Astrocyte (in vitro differentiated cells and primary cell): ENCODE measurements around the gene RPL27A. TPM values are rescaled to one million over a fixed set of nuclear protein-coding genes. Genes with fewer than 3 reads are reported as not detected.
A peak's percentile ranks its signal among the peaks of the same experiment; 100 is the strongest.

Source experiments
- DNase-seq: peaks from one replicate; pipeline ENCODE4 v3.0.0-alpha.2; 2010; ENCODE audit warnings: low read depth
- FAIRE-seq: peaks from 2 replicates; lab custom pipeline; 2011; peaks lifted over from hg19 to GRCh38; lab: Jason Lieb, UNC
- H2AFZ ChIP-seq: 2 replicates; pipeline ENCODE4 v1.6.0; 2012; ENCODE audit warnings: low read depth, low read length, inconsistent platforms
- H3K27ac ChIP-seq: 2 replicates; pipeline ENCODE4 v1.5.1; 2011; ENCODE audit warnings: low read depth, low read length, inconsistent platforms
- H3K27me3 ChIP-seq: 2 replicates; pipeline ENCODE4 v1.6.0; 2011; ENCODE audit warnings: low read length, inconsistent platforms; ENCODE audit not compliant: insufficient read depth
- H3K36me3 ChIP-seq: 2 replicates; pipeline ENCODE4 v1.5.1; 2011; ENCODE audit warnings: low read length, inconsistent platforms; ENCODE audit not compliant: insufficient read depth
- H3K4me1 ChIP-seq: 2 replicates; pipeline ENCODE4 v1.5.1; 2011; ENCODE audit warnings: low read length, inconsistent platforms; ENCODE audit not compliant: insufficient read depth
- H3K4me2 ChIP-seq: 2 replicates; pipeline ENCODE4 v1.6.0; 2012; ENCODE audit warnings: low read length, inconsistent platforms
- H3K4me3 ChIP-seq: 2 replicates; pipeline ENCODE4 v1.5.1; 2011; ENCODE audit warnings: low read depth, mild to moderate bottlenecking, low read length, inconsistent platforms; ENCODE audit not compliant: insufficient read depth
- H3K79me2 ChIP-seq: 2 replicates; pipeline ENCODE4 v1.6.0; 2012; ENCODE audit warnings: mild to moderate bottlenecking, low read length, inconsistent platforms; ENCODE audit not compliant: insufficient read depth
- H3K9ac ChIP-seq: 2 replicates; pipeline ENCODE4 v1.6.0; 2012; ENCODE audit warnings: mild to moderate bottlenecking, low read length, inconsistent platforms
- H3K9me3 ChIP-seq: 2 replicates; pipeline ENCODE4 v1.5.1; 2012; ENCODE audit warnings: low read depth, mild to moderate bottlenecking, low read length, inconsistent platforms; ENCODE audit not compliant: insufficient read depth
- H4K20me1 ChIP-seq: 2 replicates; pipeline ENCODE4 v1.6.0; 2012; ENCODE audit warnings: low read length, inconsistent platforms; ENCODE audit not compliant: insufficient read depth
- H3K27ac Mint-ChIP-seq: one replicate; pipeline ENCODE4 v1.8.0; 2021; ENCODE audit warnings: mild to moderate bottlenecking, mixed read lengths; ENCODE audit not compliant: unreplicated experiment
- H3K27me3 Mint-ChIP-seq: one replicate; pipeline ENCODE4 v1.8.0; 2021; ENCODE audit warnings: low read depth, mixed read lengths; ENCODE audit not compliant: unreplicated experiment
- H3K36me3 Mint-ChIP-seq: one replicate; pipeline ENCODE4 v1.8.0; 2021; ENCODE audit warnings: low read depth, mixed read lengths; ENCODE audit not compliant: unreplicated experiment
- H3K4me1 Mint-ChIP-seq: one replicate; pipeline ENCODE4 v1.8.0; 2021; ENCODE audit warnings: low read depth, mixed read lengths; ENCODE audit not compliant: unreplicated experiment
- H3K4me3 Mint-ChIP-seq: one replicate; pipeline ENCODE4 v1.8.0; 2021; ENCODE audit warnings: mild to moderate bottlenecking, moderate library complexity, mixed read lengths; ENCODE audit not compliant: unreplicated experiment
- H3K9me3 Mint-ChIP-seq: one replicate; pipeline ENCODE4 v1.8.0; 2021; ENCODE audit warnings: mild to moderate bottlenecking, mixed read lengths; ENCODE audit not compliant: unreplicated experiment
- EZH2 ChIP-seq: IDR thresholded peaks from 2 replicates; pipeline ENCODE4 v1.6.1; 2012; ENCODE audit warnings: mild to moderate bottlenecking, low read length, inconsistent platforms; ENCODE audit not compliant: insufficient read depth
- total RNA-seq: library from RNA; stranded (reverse); gene quantifications from 2 replicates; pipeline ENCODE4 v1.2.1, GENCODE V29; 2021
- TF ChIP-seq, protein P1 (sequence below): IDR thresholded peaks from 2 replicates; pipeline ENCODE4 v1.5.1; 2011; ENCODE audit warnings: low read depth, mild to moderate bottlenecking, inconsistent platforms, low read length, moderate library complexity; ENCODE audit not compliant: insufficient read depth

RPL27A gene
- total RNA-seq, 1 donor from 2014 or later, result 682 TPM

DNA sequence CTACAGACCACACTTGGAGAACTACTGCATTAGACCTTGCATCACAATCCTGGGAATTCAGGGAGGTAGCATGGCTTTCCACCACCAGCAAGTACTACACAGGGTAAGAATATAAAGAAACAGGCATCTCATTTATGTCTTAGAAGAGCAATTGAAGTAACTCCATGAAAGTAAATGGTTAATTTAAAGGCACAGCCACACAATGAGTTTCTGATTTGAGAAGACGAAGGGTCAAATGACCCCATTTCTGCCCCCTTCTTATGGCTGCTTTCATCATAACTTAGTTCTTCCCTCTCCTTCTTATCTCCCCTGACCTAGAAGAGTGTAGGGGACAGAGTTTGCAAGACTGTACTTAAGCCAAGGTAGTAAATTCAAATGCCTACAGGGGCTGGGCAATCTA lies 6.1 kb upstream of the RPL27A start:
- H3K36me3 Mint-ChIP-seq, result peaks cover 8% of the 10 kb centered on the region
- Histone ChIP-seq H4K20me1 (no peaks in the 10 kb centered on the region), H3K36me3 (no peaks in the 10 kb centered on the region), H3K27me3 (no peaks in the 10 kb centered on the region), H3K27ac (no peak overlapping the region), H3K4me3 (no peak overlapping the region), H3K9me3 (no peaks in the 10 kb centered on the region), H3K79me2 (peaks cover 2% of the 10 kb centered on the region), H3K4me1 (peaks cover 12% of the 10 kb centered on the region), H2AFZ (no peak overlapping the region), H3K9ac (no peak overlapping the region), H3K4me2 (no peak overlapping the region)
- no peaks in the 10 kb centered on the region for H3K9me3 Mint-ChIP-seq
- no peak overlapping the region for H3K27ac Mint-ChIP-seq
- H3K4me3 Mint-ChIP-seq, result no peak overlapping the region
- no peak for TF ChIP-seq EZH2
- TF ChIP-seq, protein P1, sequence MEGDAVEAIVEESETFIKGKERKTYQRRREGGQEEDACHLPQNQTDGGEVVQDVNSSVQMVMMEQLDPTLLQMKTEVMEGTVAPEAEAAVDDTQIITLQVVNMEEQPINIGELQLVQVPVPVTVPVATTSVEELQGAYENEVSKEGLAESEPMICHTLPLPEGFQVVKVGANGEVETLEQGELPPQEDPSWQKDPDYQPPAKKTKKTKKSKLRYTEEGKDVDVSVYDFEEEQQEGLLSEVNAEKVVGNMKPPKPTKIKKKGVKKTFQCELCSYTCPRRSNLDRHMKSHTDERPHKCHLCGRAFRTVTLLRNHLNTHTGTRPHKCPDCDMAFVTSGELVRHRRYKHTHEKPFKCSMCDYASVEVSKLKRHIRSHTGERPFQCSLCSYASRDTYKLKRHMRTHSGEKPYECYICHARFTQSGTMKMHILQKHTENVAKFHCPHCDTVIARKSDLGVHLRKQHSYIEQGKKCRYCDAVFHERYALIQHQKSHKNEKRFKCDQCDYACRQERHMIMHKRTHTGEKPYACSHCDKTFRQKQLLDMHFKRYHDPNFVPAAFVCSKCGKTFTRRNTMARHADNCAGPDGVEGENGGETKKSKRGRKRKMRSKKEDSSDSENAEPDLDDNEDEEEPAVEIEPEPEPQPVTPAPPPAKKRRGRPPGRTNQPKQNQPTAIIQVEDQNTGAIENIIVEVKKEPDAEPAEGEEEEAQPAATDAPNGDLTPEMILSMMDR, result no peak
- H3K27me3 Mint-ChIP-seq, result no peaks in the 10 kb centered on the region
- H3K4me1 Mint-ChIP-seq, result peaks cover 9% of the 10 kb centered on the region
- DNase-seq (no peak), FAIRE-seq (no peak)

DNA sequence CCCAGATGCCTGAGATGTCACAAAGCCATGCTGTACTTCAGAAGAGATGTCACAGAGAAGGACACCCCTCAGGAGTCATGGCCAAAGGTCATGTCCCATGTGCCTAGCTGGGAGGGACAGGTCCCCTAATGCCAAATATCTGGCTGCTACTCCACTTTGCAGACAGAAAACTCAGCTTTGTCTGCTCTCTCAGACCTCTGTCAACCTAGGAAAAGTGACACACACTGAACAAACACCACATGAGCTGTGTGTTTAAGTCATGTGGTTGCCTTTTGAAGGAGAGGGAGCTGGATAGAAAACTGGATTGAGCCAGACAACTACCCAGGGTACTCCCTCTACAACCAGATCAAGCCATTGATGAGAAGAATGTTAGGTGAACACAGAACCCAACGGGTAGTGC lies 3.6 kb upstream of the RPL27A start:
- H3K79me2 ChIP-seq, result peaks cover 27% of the 10 kb centered on the region
- Mint-ChIP-seq H3K27ac (no peak overlapping the region), H3K9me3 (no peaks in the 10 kb centered on the region), H3K4me1 (peaks cover 6% of the 10 kb centered on the region), H3K4me3 (no peak overlapping the region), H3K36me3 (peaks cover 16% of the 10 kb centered on the region), H3K27me3 (no peaks in the 10 kb centered on the region)
- H3K36me3 ChIP-seq, result peaks cover 2% of the 10 kb centered on the region
- H2AFZ ChIP-seq, result no peak overlapping the region
- no peak overlapping the region for H3K27ac ChIP-seq
- H3K9ac ChIP-seq, result no peak overlapping the region
- no peak overlapping the region for H3K4me3 ChIP-seq
- DNase-seq (no peak), FAIRE-seq (no peak)
- H4K20me1 ChIP-seq, result peaks cover 9% of the 10 kb centered on the region
- H3K9me3 ChIP-seq, result no peaks in the 10 kb centered on the region
- TF ChIP-seq EZH2, result no peak
- TF ChIP-seq, protein P1, result no peak
- no peaks in the 10 kb centered on the region for H3K27me3 ChIP-seq
- peaks cover 6% of the 10 kb centered on the region for H3K4me1 ChIP-seq
- H3K4me2 ChIP-seq, result no peak overlapping the region

DNA sequence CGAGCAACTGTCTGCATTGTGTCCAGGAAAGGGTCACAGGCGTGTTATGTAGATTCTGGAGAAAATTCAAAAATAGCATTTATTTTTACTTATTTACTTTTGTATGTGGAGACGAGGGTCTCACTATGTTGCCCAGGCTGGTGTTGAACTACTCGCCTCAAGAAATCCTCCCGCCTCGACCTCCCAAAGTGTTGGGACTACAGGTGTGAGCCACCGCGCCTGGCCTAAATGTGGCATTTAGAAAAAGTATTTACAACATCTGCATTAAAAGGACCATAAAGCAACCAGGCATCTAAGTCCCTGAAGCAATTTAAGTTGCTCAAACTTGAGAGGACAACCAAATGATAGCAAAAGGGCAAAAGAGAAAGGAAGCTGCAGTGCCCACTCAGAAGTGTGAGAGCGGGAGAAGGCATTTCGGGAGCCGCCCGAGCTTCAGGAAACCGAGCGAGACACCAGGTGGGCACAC lies 722 bp upstream of the RPL27A start:
- peaks cover 25% of the 10 kb centered on the region for H3K4me1 Mint-ChIP-seq
- H2AFZ ChIP-seq, result peak overlapping the region; percentile 71

More for the DNA sequence above, 722 bp upstream of the RPL27A start:
- H3K27me3 Mint-ChIP-seq, result no peaks in the 10 kb centered on the region
- Histone ChIP-seq H3K4me1 (peaks cover 26% of the 10 kb centered on the region), H3K27ac (peak overlapping the region; percentile 98), H3K9me3 (no peaks in the 10 kb centered on the region), H3K36me3 (peaks cover 28% of the 10 kb centered on the region), H3K27me3 (no peaks in the 10 kb centered on the region), H3K4me2 (peak overlapping the region; percentile 92), H3K4me3 (peak overlapping the region; percentile 97), H4K20me1 (peaks cover 36% of the 10 kb centered on the region), H3K9ac (peak overlapping the region; percentile 99), H3K79me2 (peaks cover 48% of the 10 kb centered on the region)
- H3K4me3 Mint-ChIP-seq, result peak overlapping the region; percentile 99
- H3K36me3 Mint-ChIP-seq, result peaks cover 29% of the 10 kb centered on the region
- DNase-seq, result no peak
- no peak for TF ChIP-seq EZH2
- TF ChIP-seq, protein P1, result no peak
- no peaks in the 10 kb centered on the region for H3K9me3 Mint-ChIP-seq
- H3K27ac Mint-ChIP-seq, result peak overlapping the region; percentile 97
- FAIRE-seq, result no peak
